Measurements from ENCODE around the gene ZBTB12.
A peak's percentile ranks its signal among the peaks of the same experiment; 100 is the strongest.
"Not testable (repeated sequence)": the region's sequence is repeated elsewhere in the genome, so short reads cannot be mapped to it uniquely, and the experiment has no call there.

The ZBTB12 gene

DNA sequence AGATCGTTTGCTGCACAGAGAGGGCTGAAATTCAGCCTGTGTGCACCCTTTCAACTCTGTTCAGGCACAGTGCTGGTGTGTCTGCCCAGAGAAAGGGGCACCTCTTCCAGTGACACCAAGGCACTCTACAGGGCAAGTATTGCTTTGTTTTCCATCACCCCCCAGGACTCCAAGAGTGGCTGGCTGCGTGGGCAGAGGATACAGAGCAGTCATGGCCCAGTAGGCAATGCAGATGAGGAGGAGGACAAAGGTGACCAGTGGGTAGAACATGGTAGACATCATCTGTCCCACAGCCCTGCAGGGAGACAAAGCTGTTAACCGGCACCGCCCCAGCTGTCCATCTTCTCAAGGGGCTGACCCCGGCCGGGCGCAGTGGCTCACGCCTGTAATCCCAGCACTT is 32.5 kb downstream of the ZBTB12 start:
- H3K4me3 ChIP-seq (replicated peaks; ENCODE audit: low read depth, low read length), result no peak overlapping the region
- TF ChIP-seq, protein P1, sequence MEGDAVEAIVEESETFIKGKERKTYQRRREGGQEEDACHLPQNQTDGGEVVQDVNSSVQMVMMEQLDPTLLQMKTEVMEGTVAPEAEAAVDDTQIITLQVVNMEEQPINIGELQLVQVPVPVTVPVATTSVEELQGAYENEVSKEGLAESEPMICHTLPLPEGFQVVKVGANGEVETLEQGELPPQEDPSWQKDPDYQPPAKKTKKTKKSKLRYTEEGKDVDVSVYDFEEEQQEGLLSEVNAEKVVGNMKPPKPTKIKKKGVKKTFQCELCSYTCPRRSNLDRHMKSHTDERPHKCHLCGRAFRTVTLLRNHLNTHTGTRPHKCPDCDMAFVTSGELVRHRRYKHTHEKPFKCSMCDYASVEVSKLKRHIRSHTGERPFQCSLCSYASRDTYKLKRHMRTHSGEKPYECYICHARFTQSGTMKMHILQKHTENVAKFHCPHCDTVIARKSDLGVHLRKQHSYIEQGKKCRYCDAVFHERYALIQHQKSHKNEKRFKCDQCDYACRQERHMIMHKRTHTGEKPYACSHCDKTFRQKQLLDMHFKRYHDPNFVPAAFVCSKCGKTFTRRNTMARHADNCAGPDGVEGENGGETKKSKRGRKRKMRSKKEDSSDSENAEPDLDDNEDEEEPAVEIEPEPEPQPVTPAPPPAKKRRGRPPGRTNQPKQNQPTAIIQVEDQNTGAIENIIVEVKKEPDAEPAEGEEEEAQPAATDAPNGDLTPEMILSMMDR (IDR thresholded peaks at IDR 0.05; ENCODE audit: low read length, missing control alignments), result no peak
- DNase-seq (ENCODE audit: low read depth), result no peak

DNA sequence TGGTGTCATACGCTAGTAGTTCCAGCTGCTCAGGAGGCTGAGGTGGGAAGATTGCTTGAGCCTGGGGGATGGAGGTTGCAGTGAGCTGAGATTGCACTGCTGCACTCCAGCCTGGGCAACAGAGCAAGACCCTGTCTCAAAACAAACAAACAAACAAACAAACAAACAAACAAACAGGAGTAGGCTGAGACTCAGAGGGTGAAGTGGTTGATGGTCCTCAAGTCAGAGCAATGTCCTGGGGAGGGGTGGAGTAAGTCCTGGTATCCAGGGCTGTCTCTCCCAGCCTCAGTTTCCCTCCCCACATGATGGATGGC is 33.3 kb downstream of the ZBTB12 start:
- H3K4me3 ChIP-seq (replicated peaks; ENCODE audit: low read depth, low read length), result not testable (repeated sequence)

DNA sequence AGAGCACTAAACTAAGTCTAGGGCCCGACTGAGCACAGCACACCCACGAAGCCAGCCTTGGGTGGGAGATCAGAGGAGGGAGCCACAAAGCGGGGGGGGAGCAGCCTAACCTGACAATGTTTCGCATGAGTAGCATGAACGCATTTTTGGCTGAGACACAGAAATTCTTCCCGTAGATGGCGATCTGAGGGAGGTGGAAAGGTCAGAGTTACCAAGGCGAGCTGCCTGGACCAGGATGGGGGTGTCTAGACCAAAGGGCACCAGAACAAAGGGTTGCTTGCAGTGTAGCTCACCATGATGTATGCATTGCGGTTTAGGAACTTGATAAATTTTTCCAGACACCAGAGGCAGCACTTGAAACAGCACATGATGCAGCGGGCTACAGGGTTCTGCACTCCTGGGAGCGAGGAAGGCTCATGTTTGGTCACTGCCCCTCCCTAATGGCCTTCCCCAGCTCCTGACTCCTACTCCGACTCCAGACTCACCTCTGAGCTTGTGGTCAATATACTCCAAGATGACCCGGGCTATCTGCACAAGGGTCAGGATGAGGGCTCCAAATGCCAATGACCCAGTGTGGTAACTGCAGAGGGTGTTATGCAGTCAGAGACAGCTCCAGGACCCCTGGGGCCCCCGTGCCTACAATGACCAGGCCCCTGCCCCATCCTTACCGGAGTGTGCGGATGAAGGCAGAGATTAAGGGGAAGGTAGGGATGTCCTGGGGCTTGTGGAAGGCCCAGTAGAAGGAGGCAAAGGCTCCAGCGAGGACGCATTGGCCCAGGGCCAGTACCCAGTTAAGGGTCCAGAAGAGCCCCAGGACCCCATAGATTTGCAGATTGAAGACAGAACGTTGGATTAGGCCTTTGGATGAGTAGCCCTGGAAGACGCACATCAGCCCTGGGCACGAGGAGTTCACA is 36.4 kb downstream of the ZBTB12 start:
- no peak for DNase-seq (ENCODE audit: low read depth)
- H3K4me3 ChIP-seq (replicated peaks; ENCODE audit: low read depth, low read length), result no peak overlapping the region
- TF ChIP-seq, protein P1 (IDR thresholded peaks at IDR 0.05; ENCODE audit: low read length, missing control alignments), result no peak

More for the DNA sequence above, 33.3 kb downstream of the ZBTB12 start:
- DNase-seq (ENCODE audit: low read depth), result not testable (repeated sequence)

DNA sequence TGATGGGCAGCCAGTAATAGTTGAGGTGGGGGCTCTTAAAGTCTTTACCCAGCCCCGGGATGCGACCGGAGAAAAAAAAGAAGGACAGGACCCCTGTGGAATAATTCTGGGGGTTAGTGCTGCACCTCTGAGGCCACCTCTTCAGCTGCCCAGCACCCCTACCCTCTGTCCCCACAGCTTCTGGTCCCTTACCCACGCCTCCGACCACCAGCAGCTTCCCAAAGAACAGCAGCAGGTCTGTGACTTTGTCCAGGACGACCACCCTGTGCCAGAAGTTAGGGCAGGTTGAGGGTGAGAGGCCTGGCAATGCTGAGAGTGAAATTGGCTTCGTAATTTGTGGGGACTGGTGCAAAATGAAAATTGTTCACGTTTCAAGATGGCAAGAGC is 37.1 kb downstream of the ZBTB12 start:
- H3K4me3 ChIP-seq (replicated peaks; ENCODE audit: low read depth, low read length), result no peak overlapping the region
- TF ChIP-seq, protein P1 (IDR thresholded peaks at IDR 0.05; ENCODE audit: low read length, missing control alignments), result no peak
- DNase-seq (ENCODE audit: low read depth), result no peak

DNA sequence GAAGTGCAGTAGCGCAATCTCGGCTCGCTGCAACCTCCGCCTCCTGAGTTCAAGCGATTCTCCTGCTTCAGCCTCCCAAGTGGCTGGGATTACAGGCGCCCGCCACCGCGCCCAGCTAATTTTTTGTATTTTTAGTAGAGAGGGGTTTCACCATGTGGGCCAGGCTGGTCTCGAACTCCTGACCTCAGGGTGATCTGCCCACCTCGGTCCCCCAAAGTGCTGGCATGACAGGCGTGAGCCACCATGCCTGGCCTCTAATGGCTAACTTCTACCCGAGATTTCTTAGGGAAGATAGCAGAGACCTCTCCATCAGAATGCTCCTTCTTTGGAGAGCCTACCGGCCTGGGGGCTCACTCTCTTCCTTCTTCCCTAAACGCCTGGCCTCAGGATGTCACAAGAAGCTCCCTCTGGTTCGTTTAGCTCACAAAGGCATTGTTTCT is 37.7 kb downstream of the ZBTB12 start:
- peak overlapping the region; percentile 63 for H3K4me3 ChIP-seq (replicated peaks; ENCODE audit: low read depth, low read length)

DNA sequence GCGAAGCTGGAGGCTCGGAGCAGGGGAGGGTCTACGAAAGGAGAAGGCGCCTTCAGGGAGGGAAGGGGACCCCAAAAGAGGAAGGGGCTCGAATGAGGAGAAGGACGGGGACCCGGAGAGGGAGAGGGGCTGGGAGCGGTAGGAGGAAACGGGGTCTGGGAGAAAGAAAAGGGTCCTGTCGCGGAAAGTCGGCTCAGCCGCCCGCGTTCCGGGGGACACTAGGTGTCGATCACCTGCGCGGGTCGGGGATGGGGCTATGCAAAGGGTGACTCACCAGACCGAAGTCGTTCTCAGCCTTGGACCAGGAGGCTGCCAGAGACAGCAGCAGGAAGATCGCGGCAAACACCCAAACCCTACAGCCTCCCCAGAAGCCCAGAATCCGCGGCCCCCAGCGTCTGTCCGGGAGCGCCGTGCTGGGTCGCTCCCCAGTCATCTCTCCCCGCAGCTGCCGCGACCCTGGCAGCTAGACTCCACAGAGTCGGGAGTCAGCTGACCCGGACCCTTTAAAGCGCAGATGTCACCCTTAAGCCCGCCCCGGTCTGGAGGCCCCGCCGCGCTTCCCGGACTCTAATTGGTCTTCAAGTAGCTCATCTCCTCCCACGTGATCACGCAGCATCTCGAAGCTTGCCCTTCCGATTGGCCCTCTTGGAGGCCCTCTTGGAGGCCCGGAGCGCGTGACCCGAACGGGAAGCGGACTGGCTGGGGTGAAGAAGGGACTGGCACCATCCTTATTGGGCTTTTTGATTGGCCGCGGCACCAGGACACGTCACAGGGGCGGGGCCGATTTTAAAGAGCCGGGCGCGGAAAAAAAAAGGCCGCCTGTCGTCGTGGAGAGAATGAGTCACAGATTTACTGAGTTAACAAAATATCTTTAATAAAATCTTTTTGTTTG is 39.3 kb downstream of the ZBTB12 start, which contains the start of gene NEU1:
NEU1 (minus strand) TSS at position 478 of the 892 bp plus-strand sequence; CDS start at position 433, 45 bp downstream.
- H3K4me3 ChIP-seq (replicated peaks; ENCODE audit: low read depth, low read length), result peak within 1 kb of the TSS; percentile 98
- TF ChIP-seq, protein P1 (IDR thresholded peaks at IDR 0.05; ENCODE audit: low read length, missing control alignments), result no peak
- DNase-seq (ENCODE audit: low read depth), result peak; percentile 100

More for the DNA sequence above, 37.7 kb downstream of the ZBTB12 start:
- DNase-seq (ENCODE audit: low read depth), result not testable (repeated sequence)

DNA sequence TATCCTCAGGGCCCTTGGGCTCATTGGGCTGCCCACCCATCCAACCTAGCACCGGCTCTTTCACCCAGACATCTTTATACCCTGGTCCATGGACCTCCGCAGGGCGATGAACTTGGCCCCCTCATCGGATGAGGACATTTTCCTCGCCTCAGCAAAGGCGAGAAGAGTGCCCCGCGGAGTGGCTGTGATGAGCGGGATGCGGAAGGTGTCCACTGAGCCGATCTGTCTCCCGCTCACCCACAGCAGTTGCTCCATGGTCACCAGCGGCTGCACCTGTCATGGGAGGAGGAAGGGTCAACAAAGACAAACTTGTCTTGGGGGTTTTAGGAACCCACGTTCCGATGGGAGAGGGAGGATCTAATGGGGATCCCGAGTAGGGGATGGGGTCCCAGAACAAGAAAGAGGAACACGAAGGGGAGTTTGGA is 40.0 kb downstream of the ZBTB12 start:
- DNase-seq (ENCODE audit: low read depth), result no peak
- TF ChIP-seq, protein P1 (IDR thresholded peaks at IDR 0.05; ENCODE audit: low read length, missing control alignments), result no peak

More for the DNA sequence above, 40.0 kb downstream of the ZBTB12 start:
- peak overlapping the region; percentile 98 for H3K4me3 ChIP-seq (replicated peaks; ENCODE audit: low read depth, low read length)

Data from fibroblast of pulmonary artery (primary cell).